ENCODE data around the gene KCNK16.

The KCNK16 gene

GRCh38 chr6:39322306-39322850 lies at the start of gene KCNK16:
Gene KCNK16 (minus strand): TSS chr6:39322702. CDS start chr6:39322540, 162 bp downstream.
- DNase-seq, result no peak

- DNase-seq, result no peak
These were observed 47.9 kb upstream of the KCNK16 start for GRCh38 chr6:39370390-39370789.

GRCh38 chr6:39369987-39370386 lies 47.5 kb upstream of the KCNK16 start:
- no peak for DNase-seq

- no peak for DNase-seq
These were observed 45.2 kb upstream of the KCNK16 start for GRCh38 chr6:39367700-39368099.

- DNase-seq, result no peak
These were observed 44.6 kb upstream of the KCNK16 start for GRCh38 chr6:39366931-39367618.

- DNase-seq, result no peak
These were observed 43.0 kb upstream of the KCNK16 start for GRCh38 chr6:39365281-39366074.

GRCh38 chr6:39363280-39363679 lies 40.8 kb upstream of the KCNK16 start:
- no peak for DNase-seq

- no peak for DNase-seq
These were observed 40.0 kb upstream of the KCNK16 start for GRCh38 chr6:39362487-39362865.

GRCh38 chr6:39361657-39362486 lies 39.4 kb upstream of the KCNK16 start:
- DNase-seq, result peak; percentile 36

- DNase-seq, result no peak
These were observed 37.9 kb upstream of the KCNK16 start for GRCh38 chr6:39360378-39360777.

- DNase-seq, result no peak
These were observed 35.6 kb upstream of the KCNK16 start for GRCh38 chr6:39357998-39358686.

- no peak for DNase-seq
These were observed 31.3 kb upstream of the KCNK16 start for GRCh38 chr6:39353698-39354315.

- DNase-seq, result no peak
These were observed 28.4 kb upstream of the KCNK16 start for GRCh38 chr6:39350723-39351505.

GRCh38 chr6:39348740-39349139 lies 26.2 kb upstream of the KCNK16 start:
- DNase-seq, result no peak

GRCh38 chr6:39347906-39348585 lies 25.5 kb upstream of the KCNK16 start:
- DNase-seq, result peak; percentile 48

- DNase-seq, result no peak
These were observed 24.7 kb upstream of the KCNK16 start for GRCh38 chr6:39347206-39347605.

GRCh38 chr6:39344821-39345280 lies 22.3 kb upstream of the KCNK16 start:
- DNase-seq, result no peak

GRCh38 chr6:39343396-39343870 lies 20.9 kb upstream of the KCNK16 start:
- no peak for DNase-seq

- no peak for DNase-seq
These were observed 20.3 kb upstream of the KCNK16 start for GRCh38 chr6:39342692-39343395.

GRCh38 chr6:39341937-39342336 lies 19.4 kb upstream of the KCNK16 start:
- DNase-seq, result no peak

Data from CD4-positive, alpha-beta T cell treated with Interleukin-17A for 1 hour (primary cell).